Ascending aorta (tissue), 2 donors: Measurements from ENCODE around the gene PCDH9. TPM values are rescaled to one million over a fixed set of nuclear protein-coding genes. Genes with fewer than 3 reads are reported as not detected.

Experiments
- DNase-seq, 2 donors: peaks; one replicate each; pipeline ENCODE4 v3.0.0-alpha.2; 2019; ENCODE audit warnings: low spot score in 2 of 2
- H3K27ac ChIP-seq, 2 donors: fragments of 200-600 bp; sonication (generic); one replicate each; pipeline ENCODE4 v1.5.1; 2016 to 2017; ENCODE audit warnings: mild to moderate bottlenecking in 1 of 2
- H3K27me3 ChIP-seq: fragments of 200-600 bp; sonication (generic); one replicate; pipeline ENCODE4 v1.5.1; 2017
- H3K36me3 ChIP-seq, 2 donors: fragments of 200-600 bp; sonication (generic); one replicate each; pipeline ENCODE4 v1.5.1; 2016
- H3K4me1 ChIP-seq, 2 donors: fragments of 200-600 bp; sonication (generic); one replicate each; pipeline ENCODE4 v1.5.1; 2016 to 2017; ENCODE audit warnings: mild to moderate bottlenecking in 1 of 2
- H3K4me3 ChIP-seq, 2 donors: fragments of 200-600 bp; sonication (generic); one replicate each; pipeline ENCODE4 v1.5.1; 2016 to 2017; ENCODE audit warnings: mild to moderate bottlenecking in 1 of 2
- H3K9me3 ChIP-seq, 2 donors: fragments of 200-600 bp; sonication (generic); one replicate each; pipeline ENCODE4 v1.5.1; 2016
- intact Hi-C: fragments of 100-400 bp; cut with DNase I; formaldehyde crosslinking; loops from one replicate; pipeline ENCODE4 v1.15.1; 2023
- total RNA-seq: library from RNA; depleted of rRNA; stranded (reverse); fragments of >200 nt; gene quantifications from one replicate; pipeline ENCODE4 v1.1.0, GENCODE V29; 2016
- TF ChIP-seq, protein P1 (sequence below), 3 experiments: fragments of 200-600 bp in 2 of 3; fragments of 450-650 bp in 1 of 3; sonication (generic) in 2 of 3; IDR thresholded peaks; one replicate each; pipeline ENCODE4 v1.5.1; 2016 to 2019; ENCODE audit warnings: antibody characterized with exemption in 3 of 3, mild to moderate bottlenecking in 1 of 3, moderate library complexity in 1 of 3

Gene PCDH9
- total RNA-seq, 1 donor from 2014 or later = 3.6 TPM

DNA sequence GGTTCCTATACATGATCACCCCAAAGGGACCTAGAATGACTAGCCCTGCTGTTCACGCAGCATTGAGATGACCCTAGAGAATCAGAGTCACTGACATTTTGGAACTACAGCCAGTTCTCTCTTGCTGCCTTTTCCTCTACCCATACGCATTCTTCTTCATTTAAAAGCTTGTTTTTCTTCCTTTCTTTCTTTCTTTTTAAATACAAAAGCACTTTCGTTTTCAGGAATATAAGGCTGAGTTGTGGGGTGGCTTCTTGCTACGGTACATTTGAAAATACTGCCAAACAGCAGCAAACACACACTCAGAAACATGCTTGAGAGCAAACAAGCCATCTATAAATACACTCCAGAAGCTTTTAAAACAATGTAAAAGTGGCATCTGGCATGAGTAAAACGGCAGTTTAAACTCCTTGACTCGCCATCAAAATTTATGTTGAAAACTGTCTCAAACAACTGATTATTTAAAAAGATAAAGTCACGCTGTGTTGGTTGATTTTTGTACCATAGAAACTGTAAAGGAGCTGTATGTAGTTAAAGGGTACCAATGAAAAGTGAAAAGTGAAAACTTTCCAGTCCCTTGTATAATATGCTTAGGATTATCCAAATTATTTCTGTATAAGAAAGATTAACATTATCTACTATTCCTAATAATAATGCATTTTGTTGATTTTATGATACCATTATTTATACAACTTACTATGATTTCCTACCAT is 95.6 kb downstream of the PCDH9 start:
- DNase-seq = no peak
- no peaks in the 10 kb centered on the region for H3K36me3 ChIP-seq
- no peak overlapping the region for H3K27ac ChIP-seq
- TF ChIP-seq, protein P1, sequence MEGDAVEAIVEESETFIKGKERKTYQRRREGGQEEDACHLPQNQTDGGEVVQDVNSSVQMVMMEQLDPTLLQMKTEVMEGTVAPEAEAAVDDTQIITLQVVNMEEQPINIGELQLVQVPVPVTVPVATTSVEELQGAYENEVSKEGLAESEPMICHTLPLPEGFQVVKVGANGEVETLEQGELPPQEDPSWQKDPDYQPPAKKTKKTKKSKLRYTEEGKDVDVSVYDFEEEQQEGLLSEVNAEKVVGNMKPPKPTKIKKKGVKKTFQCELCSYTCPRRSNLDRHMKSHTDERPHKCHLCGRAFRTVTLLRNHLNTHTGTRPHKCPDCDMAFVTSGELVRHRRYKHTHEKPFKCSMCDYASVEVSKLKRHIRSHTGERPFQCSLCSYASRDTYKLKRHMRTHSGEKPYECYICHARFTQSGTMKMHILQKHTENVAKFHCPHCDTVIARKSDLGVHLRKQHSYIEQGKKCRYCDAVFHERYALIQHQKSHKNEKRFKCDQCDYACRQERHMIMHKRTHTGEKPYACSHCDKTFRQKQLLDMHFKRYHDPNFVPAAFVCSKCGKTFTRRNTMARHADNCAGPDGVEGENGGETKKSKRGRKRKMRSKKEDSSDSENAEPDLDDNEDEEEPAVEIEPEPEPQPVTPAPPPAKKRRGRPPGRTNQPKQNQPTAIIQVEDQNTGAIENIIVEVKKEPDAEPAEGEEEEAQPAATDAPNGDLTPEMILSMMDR (IDR thresholded peaks at IDR 0.05) = no peak
- H3K27me3 ChIP-seq = no peaks in the 10 kb centered on the region
- H3K4me3 ChIP-seq = peak overlapping the region; percentile 31 to 45
- intact Hi-C loops = no loop called here
- no peaks in the 10 kb centered on the region for H3K4me1 ChIP-seq
- H3K9me3 ChIP-seq = no peaks in the 10 kb centered on the region

DNA sequence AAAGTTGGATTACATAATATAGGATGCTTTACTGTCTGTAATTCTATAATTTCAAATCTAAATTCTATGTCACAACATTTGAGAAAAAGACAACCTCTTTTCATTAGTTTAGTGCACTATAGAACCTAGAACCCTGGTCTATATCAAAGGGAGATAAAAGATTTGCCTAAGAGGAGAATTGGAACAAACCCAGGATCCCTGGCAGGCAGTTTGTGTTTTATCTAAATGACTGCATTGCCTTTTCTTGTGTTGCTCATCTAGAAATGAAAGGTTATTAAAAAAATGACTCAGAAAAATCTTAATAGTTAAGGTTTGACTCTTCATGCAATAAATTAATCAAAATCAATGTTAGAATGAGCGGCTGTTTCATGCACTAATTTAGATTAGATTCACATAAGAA is 96.7 kb downstream of the PCDH9 start:
- Histone ChIP-seq H3K9me3 (no peaks in the 10 kb centered on the region), H3K4me1 (no peaks in the 10 kb centered on the region), H3K36me3 (no peaks in the 10 kb centered on the region), H3K4me3 (no peak overlapping the region), H3K27me3 (no peaks in the 10 kb centered on the region), H3K27ac (no peak overlapping the region)
- DNase-seq = no peak
- TF ChIP-seq, protein P1 (IDR thresholded peaks at IDR 0.05) = no peak
- intact Hi-C loops = no loop called here

DNA sequence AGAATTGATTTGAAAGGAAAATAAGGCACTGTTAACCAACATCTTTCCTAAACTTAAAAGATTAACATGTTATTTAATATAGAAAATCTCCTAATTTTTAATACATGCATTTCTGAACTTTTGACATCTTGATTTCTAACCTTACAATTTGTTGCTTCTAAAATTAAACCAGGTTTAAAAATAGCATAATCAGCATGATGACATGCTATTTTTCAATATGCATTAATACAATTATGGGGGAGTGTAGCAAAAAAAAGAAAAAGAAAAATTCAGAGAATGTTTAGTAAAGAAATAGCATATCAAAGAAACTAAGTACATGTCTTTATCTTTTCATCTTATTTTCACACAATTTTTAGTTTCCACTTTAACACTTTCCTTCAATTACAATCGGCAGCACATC is 98.7 kb downstream of the PCDH9 start:
- no peak overlapping the region for H3K4me3 ChIP-seq
- intact Hi-C loops = no loop called here
- H3K4me1 ChIP-seq = no peaks in the 10 kb centered on the region
- no peaks in the 10 kb centered on the region for H3K9me3 ChIP-seq
- no peak overlapping the region for H3K27ac ChIP-seq
- DNase-seq = no peak
- TF ChIP-seq, protein P1 (IDR thresholded peaks at IDR 0.05) = no peak
- H3K27me3 ChIP-seq = no peaks in the 10 kb centered on the region
- no peaks in the 10 kb centered on the region for H3K36me3 ChIP-seq

DNA sequence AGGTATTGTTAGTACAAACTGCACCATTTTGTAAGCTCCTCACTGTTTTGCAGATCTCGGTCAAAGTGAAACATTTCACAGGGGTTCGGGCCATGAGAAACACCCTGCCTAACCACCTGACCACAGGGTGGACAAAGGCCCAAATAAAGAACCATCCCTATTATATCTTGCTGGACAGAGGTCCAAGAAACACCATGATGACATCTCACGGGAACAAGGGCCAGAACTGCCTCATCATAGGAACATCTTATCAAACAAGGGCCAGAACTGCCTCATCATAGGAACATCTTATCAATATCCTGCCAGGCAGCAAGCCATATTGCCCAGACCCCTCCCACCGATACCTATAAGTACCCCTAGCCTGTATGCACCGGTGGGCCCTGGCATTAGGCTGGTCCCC is 99.7 kb downstream of the PCDH9 start:
- TF ChIP-seq, protein P1 (IDR thresholded peaks at IDR 0.05) = no peak
- DNase-seq = no peak
- intact Hi-C loops = no loop called here
- Histone ChIP-seq H3K4me1 (no peaks in the 10 kb centered on the region), H3K36me3 (no peaks in the 10 kb centered on the region), H3K4me3 (no peak overlapping the region), H3K27ac (no peak overlapping the region), H3K9me3 (no peaks in the 10 kb centered on the region), H3K27me3 (no peaks in the 10 kb centered on the region)

DNA sequence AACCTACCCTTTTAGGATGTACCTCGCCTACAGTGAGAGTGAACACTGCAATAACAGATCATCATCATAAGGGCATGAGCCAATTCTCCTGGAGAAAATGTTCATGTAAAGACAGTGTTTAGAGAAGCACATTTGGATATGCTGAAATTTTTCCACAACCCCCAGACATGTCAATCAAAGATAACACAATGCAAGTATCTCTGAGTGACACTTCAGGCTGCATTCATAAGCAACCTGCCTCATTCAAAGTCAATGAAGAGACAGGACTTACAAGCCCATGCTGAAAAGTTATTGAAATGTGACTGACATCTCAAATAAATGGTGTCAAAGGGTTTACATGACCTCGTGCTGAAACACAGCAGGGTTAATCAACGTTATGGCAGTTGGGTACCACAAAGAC is 102.0 kb downstream of the PCDH9 start:
- Histone ChIP-seq H3K9me3 (no peaks in the 10 kb centered on the region), H3K36me3 (no peaks in the 10 kb centered on the region), H3K27me3 (no peaks in the 10 kb centered on the region), H3K4me1 (no peaks in the 10 kb centered on the region), H3K4me3 (no peak overlapping the region), H3K27ac (no peak overlapping the region)
- TF ChIP-seq, protein P1 (IDR thresholded peaks at IDR 0.05) = no peak
- intact Hi-C loops = no loop called here
- DNase-seq = no peak

DNA sequence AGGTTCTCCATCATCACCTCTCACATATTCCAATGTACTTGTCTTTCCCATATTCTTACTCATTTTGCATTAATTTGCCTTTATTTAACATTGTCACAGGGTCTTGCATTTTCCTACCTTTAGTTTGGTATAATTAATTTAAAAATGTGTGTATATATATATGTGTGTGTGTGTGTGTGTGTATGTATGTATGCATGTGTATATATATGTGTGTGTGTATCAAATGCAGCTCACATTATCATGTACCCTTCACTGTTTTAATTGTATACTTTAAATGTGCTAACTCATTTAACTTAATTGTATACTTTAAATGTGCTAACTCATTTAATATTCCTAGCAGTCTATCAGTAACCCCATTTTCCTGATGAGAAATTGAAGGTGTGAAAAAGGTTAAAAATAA is 104.5 kb downstream of the PCDH9 start:
- Histone ChIP-seq H3K27me3 (no peaks in the 10 kb centered on the region), H3K9me3 (no peaks in the 10 kb centered on the region), H3K27ac (no peak overlapping the region), H3K4me3 (no peak overlapping the region), H3K4me1 (no peaks in the 10 kb centered on the region), H3K36me3 (no peaks in the 10 kb centered on the region)
- TF ChIP-seq, protein P1 (IDR thresholded peaks at IDR 0.05) = no peak
- intact Hi-C loops = no loop called here
- DNase-seq = no peak
